Measurements from ENCODE around the gene SLC49A3.
"Not testable (repeated sequence)": the region's sequence is repeated elsewhere in the genome, so short reads cannot be mapped to it uniquely, and the experiment has no call there.

SLC49A3 gene

GRCh38 chr4:688854-689681 lies at the start of gene SLC49A3:
TSS of gene SLC49A3 (minus strand) at chr4:689151. CDS start at chr4:689127, 24 bp downstream.
- H3K27me3 ChIP-seq (ENCODE audit: control insufficient read depth in 1 of 2, insufficient read depth in 2 of 2, low read length in 2 of 2): peaks cover 3 to 12% of the 10 kb centered on the region in 2 donors

GRCh38 chr4:736561-736960 lies 47.6 kb upstream of the SLC49A3 start:
- not testable (repeated sequence) for H3K9ac ChIP-seq (ENCODE audit: low read length in 2 of 2); H3K9me3 ChIP-seq (ENCODE audit: control insufficient read depth in 2 of 2, low read length in 2 of 2); H3K4me3 ChIP-seq (ENCODE audit: low read length in 2 of 2); H3K4me1 ChIP-seq (ENCODE audit: control insufficient read depth, insufficient read depth, low read length); H3K27ac ChIP-seq (ENCODE audit: low read length); H3K27me3 ChIP-seq (ENCODE audit: control insufficient read depth in 1 of 2, insufficient read depth in 2 of 2, low read length in 2 of 2)
- peaks cover 32 to 39% of the 10 kb centered on the region in 2 donors for H3K36me3 ChIP-seq (ENCODE audit: control insufficient read depth in 2 of 2, insufficient read depth in 2 of 2, low read length in 2 of 2)

More at GRCh38 chr4:688854-689681, at the start of gene SLC49A3:
- no peaks in the 10 kb centered on the region for H3K36me3 ChIP-seq (ENCODE audit: control insufficient read depth in 2 of 2, insufficient read depth in 2 of 2, low read length in 2 of 2)
- peak within 1 kb of the TSS in 1 of 2 donors; percentile 38 for H3K9ac ChIP-seq (ENCODE audit: low read length in 2 of 2)
- H3K9me3 ChIP-seq (ENCODE audit: control insufficient read depth in 2 of 2, low read length in 2 of 2): no peaks in the 10 kb centered on the region
- peak within 1 kb of the TSS; percentile 31 for H3K27ac ChIP-seq (ENCODE audit: low read length)
- peak within 1 kb of the TSS; percentile 16 to 54 for H3K4me3 ChIP-seq (ENCODE audit: low read length in 2 of 2)
- H3K4me1 ChIP-seq (ENCODE audit: control insufficient read depth, insufficient read depth, low read length): peaks cover 28% of the 10 kb centered on the region

- H3K27ac ChIP-seq (ENCODE audit: low read length): no peak overlapping the region
- no peak overlapping the region for H3K9ac ChIP-seq (ENCODE audit: low read length in 2 of 2)
- H3K4me3 ChIP-seq (ENCODE audit: low read length in 2 of 2): no peak overlapping the region
- no peaks in the 10 kb centered on the region for H3K27me3 ChIP-seq (ENCODE audit: control insufficient read depth in 1 of 2, insufficient read depth in 2 of 2, low read length in 2 of 2)
- H3K36me3 ChIP-seq (ENCODE audit: control insufficient read depth in 2 of 2, insufficient read depth in 2 of 2, low read length in 2 of 2): peaks cover 38 to 41% of the 10 kb centered on the region in 2 donors
- H3K9me3 ChIP-seq (ENCODE audit: control insufficient read depth in 2 of 2, low read length in 2 of 2): no peaks in the 10 kb centered on the region
- no peaks in the 10 kb centered on the region for H3K4me1 ChIP-seq (ENCODE audit: control insufficient read depth, insufficient read depth, low read length)
Observed at GRCh38 chr4:735583-735982, 46.6 kb upstream of the SLC49A3 start.

GRCh38 chr4:734951-735350 lies 46.0 kb upstream of the SLC49A3 start:
- Histone ChIP-seq H3K27me3 (ENCODE audit: control insufficient read depth in 1 of 2, insufficient read depth in 2 of 2, low read length in 2 of 2) (no peaks in the 10 kb centered on the region), H3K4me3 (ENCODE audit: low read length in 2 of 2) (no peak overlapping the region), H3K9me3 (ENCODE audit: control insufficient read depth in 2 of 2, low read length in 2 of 2) (no peaks in the 10 kb centered on the region), H3K9ac (ENCODE audit: low read length in 2 of 2) (no peak overlapping the region), H3K36me3 (ENCODE audit: control insufficient read depth in 2 of 2, insufficient read depth in 2 of 2, low read length in 2 of 2) (peaks cover 39 to 41% of the 10 kb centered on the region in 2 donors), H3K27ac (ENCODE audit: low read length) (no peak overlapping the region), H3K4me1 (ENCODE audit: control insufficient read depth, insufficient read depth, low read length) (no peaks in the 10 kb centered on the region)

GRCh38 chr4:734075-734474 lies 45.1 kb upstream of the SLC49A3 start:
- Histone ChIP-seq H3K27ac (ENCODE audit: low read length) (no peak overlapping the region), H3K36me3 (ENCODE audit: control insufficient read depth in 2 of 2, insufficient read depth in 2 of 2, low read length in 2 of 2) (peaks cover 36 to 41% of the 10 kb centered on the region in 2 donors), H3K4me1 (ENCODE audit: control insufficient read depth, insufficient read depth, low read length) (no peaks in the 10 kb centered on the region), H3K27me3 (ENCODE audit: control insufficient read depth in 1 of 2, insufficient read depth in 2 of 2, low read length in 2 of 2) (no peaks in the 10 kb centered on the region), H3K4me3 (ENCODE audit: low read length in 2 of 2) (no peak overlapping the region), H3K9me3 (ENCODE audit: control insufficient read depth in 2 of 2, low read length in 2 of 2) (no peaks in the 10 kb centered on the region), H3K9ac (ENCODE audit: low read length in 2 of 2) (no peak overlapping the region)

GRCh38 chr4:733631-733980 lies 44.7 kb upstream of the SLC49A3 start:
- H3K4me1 ChIP-seq (ENCODE audit: control insufficient read depth, insufficient read depth, low read length): no peaks in the 10 kb centered on the region
- H3K27me3 ChIP-seq (ENCODE audit: control insufficient read depth in 1 of 2, insufficient read depth in 2 of 2, low read length in 2 of 2): no peaks in the 10 kb centered on the region
- no peak overlapping the region for H3K4me3 ChIP-seq (ENCODE audit: low read length in 2 of 2)
- peaks cover 36 to 41% of the 10 kb centered on the region in 2 donors for H3K36me3 ChIP-seq (ENCODE audit: control insufficient read depth in 2 of 2, insufficient read depth in 2 of 2, low read length in 2 of 2)
- H3K9ac ChIP-seq (ENCODE audit: low read length in 2 of 2): no peak overlapping the region
- H3K27ac ChIP-seq (ENCODE audit: low read length): no peak overlapping the region
- no peaks in the 10 kb centered on the region for H3K9me3 ChIP-seq (ENCODE audit: control insufficient read depth in 2 of 2, low read length in 2 of 2)

- Histone ChIP-seq H3K27me3 (ENCODE audit: control insufficient read depth in 1 of 2, insufficient read depth in 2 of 2, low read length in 2 of 2) (no peaks in the 10 kb centered on the region), H3K4me1 (ENCODE audit: control insufficient read depth, insufficient read depth, low read length) (no peaks in the 10 kb centered on the region), H3K9me3 (ENCODE audit: control insufficient read depth in 2 of 2, low read length in 2 of 2) (no peaks in the 10 kb centered on the region), H3K4me3 (ENCODE audit: low read length in 2 of 2) (no peak overlapping the region), H3K9ac (ENCODE audit: low read length in 2 of 2) (no peak overlapping the region), H3K36me3 (ENCODE audit: control insufficient read depth in 2 of 2, insufficient read depth in 2 of 2, low read length in 2 of 2) (peaks cover 36 to 39% of the 10 kb centered on the region in 2 donors), H3K27ac (ENCODE audit: low read length) (no peak overlapping the region)
Observed at GRCh38 chr4:732911-733630, 44.1 kb upstream of the SLC49A3 start.

GRCh38 chr4:732486-732885 lies 43.5 kb upstream of the SLC49A3 start:
- no peak overlapping the region for H3K9ac ChIP-seq (ENCODE audit: low read length in 2 of 2)
- no peaks in the 10 kb centered on the region for H3K27me3 ChIP-seq (ENCODE audit: control insufficient read depth in 1 of 2, insufficient read depth in 2 of 2, low read length in 2 of 2)
- no peaks in the 10 kb centered on the region for H3K4me1 ChIP-seq (ENCODE audit: control insufficient read depth, insufficient read depth, low read length)
- peaks cover 33% of the 10 kb centered on the region in 2 donors for H3K36me3 ChIP-seq (ENCODE audit: control insufficient read depth in 2 of 2, insufficient read depth in 2 of 2, low read length in 2 of 2)
- no peak overlapping the region for H3K4me3 ChIP-seq (ENCODE audit: low read length in 2 of 2)
- H3K9me3 ChIP-seq (ENCODE audit: control insufficient read depth in 2 of 2, low read length in 2 of 2): no peaks in the 10 kb centered on the region
- no peak overlapping the region for H3K27ac ChIP-seq (ENCODE audit: low read length)

GRCh38 chr4:731954-732353 lies 43.0 kb upstream of the SLC49A3 start:
- not testable (repeated sequence) for H3K27ac ChIP-seq (ENCODE audit: low read length); H3K27me3 ChIP-seq (ENCODE audit: control insufficient read depth in 1 of 2, insufficient read depth in 2 of 2, low read length in 2 of 2); H3K4me3 ChIP-seq (ENCODE audit: low read length in 2 of 2); H3K4me1 ChIP-seq (ENCODE audit: control insufficient read depth, insufficient read depth, low read length); H3K9ac ChIP-seq (ENCODE audit: low read length in 2 of 2); H3K9me3 ChIP-seq (ENCODE audit: control insufficient read depth in 2 of 2, low read length in 2 of 2)
- H3K36me3 ChIP-seq (ENCODE audit: control insufficient read depth in 2 of 2, insufficient read depth in 2 of 2, low read length in 2 of 2): peaks cover 29 to 33% of the 10 kb centered on the region in 2 donors

- H3K27ac ChIP-seq (ENCODE audit: low read length); H3K4me3 ChIP-seq (ENCODE audit: low read length in 2 of 2); H3K9ac ChIP-seq (ENCODE audit: low read length in 2 of 2); H3K9me3 ChIP-seq (ENCODE audit: control insufficient read depth in 2 of 2, low read length in 2 of 2); H3K4me1 ChIP-seq (ENCODE audit: control insufficient read depth, insufficient read depth, low read length); H3K27me3 ChIP-seq (ENCODE audit: control insufficient read depth in 1 of 2, insufficient read depth in 2 of 2, low read length in 2 of 2): not testable (repeated sequence)
- peaks cover 29 to 33% of the 10 kb centered on the region in 2 donors for H3K36me3 ChIP-seq (ENCODE audit: control insufficient read depth in 2 of 2, insufficient read depth in 2 of 2, low read length in 2 of 2)
Observed at GRCh38 chr4:730946-731904, 42.3 kb upstream of the SLC49A3 start.
